Measurements from ENCODE around the gene ZNF790.
A peak's percentile ranks its signal among the peaks of the same experiment; 100 is the strongest.
"Not testable (repeated sequence)": the region's sequence is repeated elsewhere in the genome, so short reads cannot be mapped to it uniquely, and the experiment has no call there.

The ZNF790 gene

DNA sequence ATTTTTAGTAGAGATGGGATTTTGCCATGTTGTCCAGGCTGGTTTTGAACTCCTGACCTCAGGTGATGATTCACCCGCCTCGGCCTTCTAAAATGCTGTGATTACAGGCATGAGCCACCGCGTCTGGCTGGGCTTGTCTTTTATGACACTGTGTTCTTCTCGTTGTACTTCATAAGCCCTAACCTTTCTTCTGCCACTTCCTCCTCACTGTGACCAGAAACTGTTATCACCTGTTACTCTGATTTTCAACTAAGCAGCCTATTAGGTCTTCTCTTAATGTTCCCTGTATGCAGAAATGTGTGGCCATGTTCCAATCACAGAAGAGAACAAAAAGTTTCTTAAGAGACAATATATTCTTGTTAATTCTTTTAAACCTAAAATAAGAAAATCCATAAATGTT, 16.4 kb downstream of the ZNF790 start:
- H3K4me3 ChIP-seq (ENCODE audit: low read depth in 1 of 2, low read length in 1 of 2), result no peak overlapping the region
- TF ChIP-seq, protein P1, sequence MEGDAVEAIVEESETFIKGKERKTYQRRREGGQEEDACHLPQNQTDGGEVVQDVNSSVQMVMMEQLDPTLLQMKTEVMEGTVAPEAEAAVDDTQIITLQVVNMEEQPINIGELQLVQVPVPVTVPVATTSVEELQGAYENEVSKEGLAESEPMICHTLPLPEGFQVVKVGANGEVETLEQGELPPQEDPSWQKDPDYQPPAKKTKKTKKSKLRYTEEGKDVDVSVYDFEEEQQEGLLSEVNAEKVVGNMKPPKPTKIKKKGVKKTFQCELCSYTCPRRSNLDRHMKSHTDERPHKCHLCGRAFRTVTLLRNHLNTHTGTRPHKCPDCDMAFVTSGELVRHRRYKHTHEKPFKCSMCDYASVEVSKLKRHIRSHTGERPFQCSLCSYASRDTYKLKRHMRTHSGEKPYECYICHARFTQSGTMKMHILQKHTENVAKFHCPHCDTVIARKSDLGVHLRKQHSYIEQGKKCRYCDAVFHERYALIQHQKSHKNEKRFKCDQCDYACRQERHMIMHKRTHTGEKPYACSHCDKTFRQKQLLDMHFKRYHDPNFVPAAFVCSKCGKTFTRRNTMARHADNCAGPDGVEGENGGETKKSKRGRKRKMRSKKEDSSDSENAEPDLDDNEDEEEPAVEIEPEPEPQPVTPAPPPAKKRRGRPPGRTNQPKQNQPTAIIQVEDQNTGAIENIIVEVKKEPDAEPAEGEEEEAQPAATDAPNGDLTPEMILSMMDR (IDR thresholded peaks at IDR 0.05), result no peak

DNA sequence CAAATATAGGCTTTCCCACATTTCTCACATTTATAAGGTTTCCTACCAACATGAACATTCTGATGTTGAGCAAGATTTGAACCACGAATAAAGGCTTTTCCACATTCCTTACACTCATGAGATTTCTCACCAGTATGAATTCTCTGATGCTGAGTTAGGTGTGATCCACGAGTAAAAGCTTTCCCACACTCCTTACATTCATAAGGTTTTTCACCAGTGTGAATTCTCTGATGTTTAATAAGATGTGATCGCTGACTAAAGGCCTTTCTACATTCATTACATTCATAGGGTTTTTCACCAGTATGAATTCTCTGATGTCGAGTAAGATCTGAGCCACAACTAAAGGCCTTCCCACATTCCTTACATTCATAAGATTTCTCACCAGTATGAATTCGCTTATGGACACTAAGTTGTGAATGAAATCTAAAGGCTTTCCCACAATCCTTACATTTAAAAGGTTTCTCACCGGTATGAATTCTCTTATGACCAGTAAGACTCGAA, 19.0 kb downstream of the ZNF790 start:
- no peak overlapping the region for H3K27ac ChIP-seq
- no peaks in the 10 kb centered on the region for H3K4me1 ChIP-seq (ENCODE audit: control insufficient read depth in 1 of 2, insufficient read depth in 1 of 2, low read depth in 1 of 2, low read length in 1 of 2)
- H3K27me3 ChIP-seq, result no peaks in the 10 kb centered on the region
- H3K4me3 ChIP-seq (ENCODE audit: low read depth in 1 of 2, low read length in 1 of 2), result no peak overlapping the region
- H3K36me3 ChIP-seq, result no peaks in the 10 kb centered on the region
- TF ChIP-seq, protein P1 (IDR thresholded peaks at IDR 0.05), result no peak
- H3K9me3 ChIP-seq, result peaks cover 65% of the 10 kb centered on the region

More for the DNA sequence above, 16.4 kb downstream of the ZNF790 start:
- peaks cover 58% of the 10 kb centered on the region for H3K9me3 ChIP-seq
- no peaks in the 10 kb centered on the region for H3K4me1 ChIP-seq (ENCODE audit: control insufficient read depth in 1 of 2, insufficient read depth in 1 of 2, low read depth in 1 of 2, low read length in 1 of 2)
- no peaks in the 10 kb centered on the region for H3K27me3 ChIP-seq
- H3K36me3 ChIP-seq, result no peaks in the 10 kb centered on the region
- no peak overlapping the region for H3K27ac ChIP-seq

DNA sequence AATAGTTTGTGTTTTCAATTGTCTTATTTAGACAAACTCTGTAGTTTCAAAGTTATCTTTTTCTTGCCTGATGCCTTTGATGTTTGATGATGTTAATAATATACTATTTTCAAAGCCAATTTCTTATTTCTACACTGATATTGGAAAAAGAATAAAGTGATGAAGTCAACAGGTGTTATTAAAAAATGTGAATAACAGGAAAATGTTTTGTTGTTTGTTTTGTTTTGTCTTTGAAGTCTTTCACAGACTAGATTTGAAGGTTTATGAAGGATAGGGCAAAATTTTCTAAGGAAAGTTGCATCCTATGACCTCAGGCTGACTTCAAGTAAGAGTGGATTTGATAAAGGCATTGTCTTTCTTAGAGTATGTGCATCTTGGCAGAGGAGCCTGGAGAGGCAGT, 31.2 kb downstream of the ZNF790 start:
- TF ChIP-seq, protein P1 (IDR thresholded peaks at IDR 0.05), result no peak
- Histone ChIP-seq H3K27ac (no peak overlapping the region), H3K9me3 (peaks cover 11% of the 10 kb centered on the region), H3K4me3 (ENCODE audit: low read depth in 1 of 2, low read length in 1 of 2) (no peak overlapping the region), H3K27me3 (no peaks in the 10 kb centered on the region), H3K36me3 (no peaks in the 10 kb centered on the region), H3K4me1 (ENCODE audit: control insufficient read depth in 1 of 2, insufficient read depth in 1 of 2, low read depth in 1 of 2, low read length in 1 of 2) (no peaks in the 10 kb centered on the region)

DNA sequence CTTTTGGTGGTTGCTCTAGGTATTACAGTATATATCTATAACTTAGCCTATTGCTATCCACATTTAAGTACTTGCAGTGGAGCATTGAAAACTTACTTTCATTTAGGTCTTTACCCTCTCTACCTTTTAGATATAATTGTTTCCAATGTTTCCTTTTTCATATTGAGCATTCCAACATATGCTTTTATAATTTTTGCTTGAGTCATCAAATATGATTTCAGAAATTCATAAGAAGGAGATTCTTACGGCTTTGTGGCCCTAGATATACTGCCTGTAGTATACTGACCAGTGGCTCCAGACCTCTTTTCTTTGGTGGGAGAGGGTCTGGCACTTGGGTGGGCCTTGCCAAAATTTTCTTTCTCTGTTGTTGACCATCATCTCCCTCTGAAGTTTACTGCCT, 32.8 kb downstream of the ZNF790 start:
- Histone ChIP-seq H3K4me1 (ENCODE audit: control insufficient read depth in 1 of 2, insufficient read depth in 1 of 2, low read depth in 1 of 2, low read length in 1 of 2) (no peaks in the 10 kb centered on the region), H3K27me3 (no peaks in the 10 kb centered on the region), H3K27ac (no peak overlapping the region), H3K9me3 (peaks cover 6% of the 10 kb centered on the region), H3K36me3 (no peaks in the 10 kb centered on the region), H3K4me3 (ENCODE audit: low read depth in 1 of 2, low read length in 1 of 2) (no peak overlapping the region)
- TF ChIP-seq, protein P1 (IDR thresholded peaks at IDR 0.05), result no peak

DNA sequence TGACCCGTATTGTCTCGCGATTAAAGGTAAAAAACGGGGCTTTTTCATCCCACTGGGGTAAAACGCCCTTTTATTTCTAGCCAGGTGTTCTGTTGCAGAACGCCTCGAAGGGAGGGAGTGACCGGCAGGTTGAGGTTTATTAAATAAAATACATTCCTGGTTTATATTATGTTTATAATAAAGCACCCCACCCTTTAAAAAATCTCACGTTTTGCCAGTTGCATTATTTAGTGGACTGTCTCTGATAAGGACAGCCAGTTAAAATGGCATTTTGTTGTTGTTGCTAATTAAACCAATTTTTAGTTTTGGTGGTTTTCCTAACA, 40.4 kb downstream of the ZNF790 start:
- Histone ChIP-seq H3K27me3 (no peaks in the 10 kb centered on the region), H3K36me3 (no peaks in the 10 kb centered on the region), H3K4me1 (ENCODE audit: control insufficient read depth in 1 of 2, insufficient read depth in 1 of 2, low read depth in 1 of 2, low read length in 1 of 2) (peaks cover 8 to 16% of the 10 kb centered on the region in 2 experiments), H3K27ac (no peak overlapping the region), H3K4me3 (ENCODE audit: low read depth in 1 of 2, low read length in 1 of 2) (peak overlapping the region; percentile 65 to 77), H3K9me3 (peaks cover 35% of the 10 kb centered on the region)
- TF ChIP-seq, protein P1 (IDR thresholded peaks at IDR 0.05), result no peak

DNA sequence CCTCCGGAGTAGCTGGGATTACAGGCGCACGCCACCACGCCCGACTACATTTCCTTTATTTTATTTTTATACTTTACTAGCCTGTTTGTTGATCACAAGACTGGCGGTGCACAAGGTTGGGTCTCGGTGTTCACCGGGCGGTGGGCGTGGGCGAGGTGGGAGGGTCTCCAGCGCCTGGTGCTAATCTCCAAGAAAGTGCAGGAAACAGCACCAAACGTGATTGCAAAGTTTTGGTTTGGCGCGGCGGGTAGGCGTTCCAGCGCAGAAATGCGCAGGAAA, 41.5 kb downstream of the ZNF790 start:
- H3K36me3 ChIP-seq, result no peaks in the 10 kb centered on the region
- no peak overlapping the region for H3K27ac ChIP-seq
- H3K4me3 ChIP-seq (ENCODE audit: low read depth in 1 of 2, low read length in 1 of 2), result peak overlapping the region; percentile 65 to 77
- peaks cover 10 to 16% of the 10 kb centered on the region in 2 experiments for H3K4me1 ChIP-seq (ENCODE audit: control insufficient read depth in 1 of 2, insufficient read depth in 1 of 2, low read depth in 1 of 2, low read length in 1 of 2)
- H3K9me3 ChIP-seq, result peaks cover 32% of the 10 kb centered on the region
- H3K27me3 ChIP-seq, result no peaks in the 10 kb centered on the region
- TF ChIP-seq, protein P1 (IDR thresholded peaks at IDR 0.05), result no peak

DNA sequence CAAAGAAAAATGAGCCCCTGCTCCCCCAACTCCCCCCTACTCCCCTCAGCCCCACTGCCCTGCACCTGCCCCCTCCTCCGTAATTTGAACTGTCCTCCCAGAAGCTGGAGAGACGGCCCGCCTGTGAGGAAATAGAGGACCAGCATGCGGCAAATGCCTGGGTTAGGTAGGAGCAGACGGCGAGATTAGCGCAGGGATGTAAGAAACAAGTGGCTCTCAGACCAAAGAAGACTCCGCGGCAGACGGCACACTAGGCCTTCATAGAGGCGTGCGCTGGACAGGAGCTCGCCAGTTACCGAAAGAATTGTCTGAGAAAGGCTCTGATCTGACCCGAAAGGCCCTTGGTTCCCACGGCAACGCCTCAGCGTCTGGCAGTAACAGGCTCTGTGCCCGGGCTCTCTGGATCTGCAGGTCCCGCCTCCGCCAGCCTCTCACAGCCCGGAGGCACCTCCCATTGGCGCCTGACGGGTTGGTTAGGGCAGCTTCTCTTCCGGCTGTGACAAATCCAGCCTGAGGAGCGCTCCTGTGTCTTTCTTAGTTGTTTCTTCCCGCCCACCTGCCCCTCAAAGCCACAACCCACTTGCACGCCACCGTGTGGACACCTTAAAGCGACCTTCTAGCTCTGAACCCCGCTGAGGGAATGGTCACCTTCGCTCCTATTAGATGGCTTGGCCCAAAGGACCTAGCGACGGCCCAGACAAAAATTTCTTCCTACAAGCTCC, 46.6 kb downstream of the ZNF790 start:
- not testable (repeated sequence) for H3K36me3 ChIP-seq; H3K4me3 ChIP-seq (ENCODE audit: low read depth in 1 of 2, low read length in 1 of 2); H3K4me1 ChIP-seq (ENCODE audit: control insufficient read depth in 1 of 2, insufficient read depth in 1 of 2, low read depth in 1 of 2, low read length in 1 of 2); H3K27me3 ChIP-seq; H3K27ac ChIP-seq
- H3K9me3 ChIP-seq, result peaks cover 20% of the 10 kb centered on the region
